ENCODE measurements around the gene RNU2-1. TPM values are rescaled to one million over a fixed set of nuclear protein-coding genes. Genes with fewer than 3 reads are reported as not detected.

Gene RNU2-1
- total RNA-seq, 1 donor from 2014 or later: 7,084 TPM

DNA sequence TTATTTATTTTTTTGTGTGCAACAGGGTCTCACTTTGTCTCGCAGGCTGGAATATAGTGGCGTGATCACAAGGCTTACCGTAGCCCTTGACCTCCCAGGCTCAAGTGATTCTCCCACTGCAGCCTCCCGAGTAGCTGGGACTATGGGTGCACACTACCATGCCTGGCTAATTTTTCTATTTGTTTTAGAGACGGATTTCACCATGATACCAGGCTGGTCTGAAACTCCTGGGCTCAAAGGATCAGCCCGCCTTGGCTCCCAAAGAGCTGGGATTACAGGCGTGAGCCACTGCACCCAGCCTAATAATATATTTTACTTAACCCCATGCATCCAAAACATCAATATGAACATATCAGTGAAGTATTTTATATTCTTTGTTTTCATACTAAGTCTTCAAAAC lies 7.4 kb downstream of the RNU2-1 start:
- H3K4me1 Mint-ChIP-seq (ENCODE audit: low read depth): no peaks in the 10 kb centered on the region
- H3K27ac Mint-ChIP-seq: no peak overlapping the region
- TF ChIP-seq, protein P1, sequence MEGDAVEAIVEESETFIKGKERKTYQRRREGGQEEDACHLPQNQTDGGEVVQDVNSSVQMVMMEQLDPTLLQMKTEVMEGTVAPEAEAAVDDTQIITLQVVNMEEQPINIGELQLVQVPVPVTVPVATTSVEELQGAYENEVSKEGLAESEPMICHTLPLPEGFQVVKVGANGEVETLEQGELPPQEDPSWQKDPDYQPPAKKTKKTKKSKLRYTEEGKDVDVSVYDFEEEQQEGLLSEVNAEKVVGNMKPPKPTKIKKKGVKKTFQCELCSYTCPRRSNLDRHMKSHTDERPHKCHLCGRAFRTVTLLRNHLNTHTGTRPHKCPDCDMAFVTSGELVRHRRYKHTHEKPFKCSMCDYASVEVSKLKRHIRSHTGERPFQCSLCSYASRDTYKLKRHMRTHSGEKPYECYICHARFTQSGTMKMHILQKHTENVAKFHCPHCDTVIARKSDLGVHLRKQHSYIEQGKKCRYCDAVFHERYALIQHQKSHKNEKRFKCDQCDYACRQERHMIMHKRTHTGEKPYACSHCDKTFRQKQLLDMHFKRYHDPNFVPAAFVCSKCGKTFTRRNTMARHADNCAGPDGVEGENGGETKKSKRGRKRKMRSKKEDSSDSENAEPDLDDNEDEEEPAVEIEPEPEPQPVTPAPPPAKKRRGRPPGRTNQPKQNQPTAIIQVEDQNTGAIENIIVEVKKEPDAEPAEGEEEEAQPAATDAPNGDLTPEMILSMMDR (IDR thresholded peaks at IDR 0.05; ENCODE audit: unreplicated experiment): no peak
- H3K27me3 Mint-ChIP-seq: no peaks in the 10 kb centered on the region
- no peaks in the 10 kb centered on the region for H3K9me3 Mint-ChIP-seq (ENCODE audit: low read depth)
- no peaks in the 10 kb centered on the region for H3K36me3 Mint-ChIP-seq (ENCODE audit: insufficient read depth)
- DNase-seq (ENCODE audit: low spot score, unreplicated experiment): no peak
- H3K4me3 Mint-ChIP-seq (ENCODE audit: low read depth): no peak overlapping the region

- DNase-seq (ENCODE audit: low spot score, unreplicated experiment): no peak
- Mint-ChIP-seq H3K9me3 (ENCODE audit: low read depth) (no peaks in the 10 kb centered on the region), H3K27ac (no peak overlapping the region), H3K27me3 (no peaks in the 10 kb centered on the region), H3K36me3 (ENCODE audit: insufficient read depth) (no peaks in the 10 kb centered on the region), H3K4me1 (ENCODE audit: low read depth) (no peaks in the 10 kb centered on the region), H3K4me3 (ENCODE audit: low read depth) (no peak overlapping the region)
- TF ChIP-seq, protein P1 (IDR thresholded peaks at IDR 0.05; ENCODE audit: unreplicated experiment): no peak
Measured at GRCh38 chr17:43224146-43224705, 9.6 kb downstream of the RNU2-1 start.

GRCh38 chr17:43220511-43221125 lies 13.2 kb downstream of the RNU2-1 start:
- H3K4me1 Mint-ChIP-seq (ENCODE audit: low read depth): peaks cover 4% of the 10 kb centered on the region
- H3K9me3 Mint-ChIP-seq (ENCODE audit: low read depth): no peaks in the 10 kb centered on the region
- peaks cover 2% of the 10 kb centered on the region for H3K36me3 Mint-ChIP-seq (ENCODE audit: insufficient read depth)
- no peak for DNase-seq (ENCODE audit: low spot score, unreplicated experiment)
- H3K27me3 Mint-ChIP-seq: no peaks in the 10 kb centered on the region
- H3K27ac Mint-ChIP-seq: no peak overlapping the region
- TF ChIP-seq, protein P1 (IDR thresholded peaks at IDR 0.05; ENCODE audit: unreplicated experiment): no peak
- H3K4me3 Mint-ChIP-seq (ENCODE audit: low read depth): no peak overlapping the region

- TF ChIP-seq, protein P1 (IDR thresholded peaks at IDR 0.05; ENCODE audit: unreplicated experiment): no peak
- Mint-ChIP-seq H3K36me3 (ENCODE audit: insufficient read depth) (peaks cover 2% of the 10 kb centered on the region), H3K27me3 (no peaks in the 10 kb centered on the region), H3K4me3 (ENCODE audit: low read depth) (no peak overlapping the region), H3K27ac (no peak overlapping the region), H3K9me3 (ENCODE audit: low read depth) (no peaks in the 10 kb centered on the region), H3K4me1 (ENCODE audit: low read depth) (peaks cover 4% of the 10 kb centered on the region)
- no peak for DNase-seq (ENCODE audit: low spot score, unreplicated experiment)
Measured at GRCh38 chr17:43219746-43220380, 13.9 kb downstream of the RNU2-1 start.

DNA sequence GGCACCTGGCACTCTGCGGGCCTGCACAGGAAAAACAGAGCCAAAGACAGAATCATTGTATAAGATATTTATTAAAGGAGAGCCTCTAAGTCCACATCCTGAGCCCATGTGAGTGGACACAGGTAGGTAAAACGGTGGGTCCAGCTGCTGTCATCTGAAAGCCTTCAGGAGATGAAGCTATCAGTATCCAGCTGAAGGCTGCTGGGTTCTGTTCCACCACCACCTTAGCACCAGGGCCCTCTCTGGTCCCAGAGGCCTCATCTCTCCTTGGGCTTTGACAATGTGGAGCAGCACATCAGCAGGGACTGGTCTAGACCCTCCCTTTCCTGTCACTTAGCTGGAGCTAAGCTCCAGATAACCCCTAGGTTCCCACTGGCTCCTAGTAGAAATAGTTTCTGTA lies 14.8 kb downstream of the RNU2-1 start:
- Mint-ChIP-seq H3K36me3 (ENCODE audit: insufficient read depth) (peaks cover 2% of the 10 kb centered on the region), H3K9me3 (ENCODE audit: low read depth) (no peaks in the 10 kb centered on the region), H3K4me3 (ENCODE audit: low read depth) (no peak overlapping the region), H3K4me1 (ENCODE audit: low read depth) (peaks cover 4% of the 10 kb centered on the region), H3K27me3 (no peaks in the 10 kb centered on the region), H3K27ac (no peak overlapping the region)
- TF ChIP-seq, protein P1 (IDR thresholded peaks at IDR 0.05; ENCODE audit: unreplicated experiment): no peak
- no peak for DNase-seq (ENCODE audit: low spot score, unreplicated experiment)

Measured in progenitor cell of endocrine pancreas (in vitro differentiated cells).